Measurements from ENCODE around the gene KCNT2.

DNA sequence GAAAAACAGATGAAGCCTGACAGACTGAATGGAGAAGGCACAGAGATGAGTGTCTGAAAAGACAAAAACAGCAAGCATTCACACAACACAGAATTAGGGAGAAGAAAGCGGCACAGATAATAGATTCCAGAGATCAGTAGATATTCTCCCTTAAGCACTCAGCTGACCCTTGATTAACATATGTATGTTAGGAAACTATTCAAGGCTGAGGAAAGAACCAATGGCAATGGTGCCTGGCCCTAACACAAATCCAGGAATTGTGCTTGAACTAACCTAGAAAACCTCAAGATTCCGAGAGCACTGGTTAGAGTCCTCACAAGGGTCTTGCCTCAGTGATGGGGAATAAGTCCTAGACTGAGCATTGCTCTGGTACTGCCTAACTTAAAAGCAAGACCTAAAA lies 30.9 kb downstream of the KCNT2 start:
- TF ChIP-seq POLR2AphosphoS5 (IDR thresholded peaks at IDR 0.05; ENCODE audit: low read depth, low read length) (no peak), TAF1 (IDR thresholded peaks at IDR 0.05; ENCODE audit: low read depth, low read length) (no peak), POLR2A (IDR thresholded peaks at IDR 0.05; ENCODE audit: low read depth, low read length) (no peak)
